Measurements from ENCODE around the gene HIRA. TPM values are rescaled to one million over a fixed set of nuclear protein-coding genes. Genes with fewer than 3 reads are reported as not detected.

The HIRA gene
- total and polyA plus RNA-seq, 2 experiments from 2014 or later, result 9.4 to 58.3 TPM

GRCh38 chr22:19448739-19449421 is 17.3 kb upstream of the HIRA start (continued):
- no peak for TF ChIP-seq ETS1 (IDR thresholded peaks at IDR 0.05)
- no peak for TF ChIP-seq STAT1 (IDR thresholded peaks at IDR 0.05; ENCODE audit: unreplicated experiment)

GRCh38 chr22:19448076-19448607 is 16.6 kb upstream of the HIRA start:
- Mint-ChIP-seq H3K27ac (peak overlapping the region; percentile 85), H3K36me3 (ENCODE audit: low read depth) (peaks cover 56% of the 10 kb centered on the region), H3K4me1 (peaks cover 17% of the 10 kb centered on the region), H3K27me3 (ENCODE audit: insufficient read depth, low read depth, poor library complexity) (peaks cover 10% of the 10 kb centered on the region), H3K9me3 (no peaks in the 10 kb centered on the region; the same call in 2 of the 3 replicates), H3K4me3 (peak overlapping the region; percentile 91)
- Histone ChIP-seq H3F3A (replicated peaks; ENCODE audit: low read depth) (peaks cover 11% of the 10 kb centered on the region; the same call in 1 of the 2 replicates), H3K36me3 (ENCODE audit: insufficient read depth) (peaks cover 7% of the 10 kb centered on the region), H3K27me3 (ENCODE audit: insufficient read depth) (peaks cover 8% of the 10 kb centered on the region), H3K79me2 (replicated peaks; ENCODE audit: insufficient read depth) (peaks cover 28% of the 10 kb centered on the region), H4K20me1 (replicated peaks; ENCODE audit: insufficient read depth) (peaks cover 37% of the 10 kb centered on the region), H3K4me3 (peak overlapping the region; percentile 77), H3K4me2 (peak overlapping the region; percentile 91), H3K27ac (ENCODE audit: low read depth) (peak overlapping the region; percentile 93), H2AFZ (peak overlapping the region; percentile 93), H3K9me2 (ENCODE audit: insufficient read depth) (no peaks in the 10 kb centered on the region), H3K4me1 (ENCODE audit: insufficient read depth) (peaks cover 12% of the 10 kb centered on the region; the same call in 1 of the 2 replicates)
- TF ChIP-seq ETS1 (IDR thresholded peaks at IDR 0.05), result no peak
- TF ChIP-seq ZNF114 (CRISPR knock-in tag; IDR thresholded peaks at IDR 0.05), result no peak
- TF ChIP-seq NANOG (IDR thresholded peaks at IDR 0.05; ENCODE audit: borderline replicate concordance), result no peak
- no peak for TF ChIP-seq ZNF462 (CRISPR knock-in tag; IDR thresholded peaks at IDR 0.05)
- no peak for TF ChIP-seq EZH2 (IDR thresholded peaks at IDR 0.05; ENCODE audit: low read depth, unreplicated experiment)
- TF ChIP-seq POLR2AphosphoS5 (IDR thresholded peaks at IDR 0.05; ENCODE audit: low read depth), result no peak; the same call in 1 of the 2 replicates
- TF ChIP-seq JUNB (IDR thresholded peaks at IDR 0.05; ENCODE audit: unreplicated experiment), result no peak
- TF ChIP-seq EZH2phosphoT487 (IDR thresholded peaks at IDR 0.05; ENCODE audit: unreplicated experiment), result no peak
- TF ChIP-seq CREB1 (CRISPR knock-in tag; IDR thresholded peaks at IDR 0.05; ENCODE audit: low read depth), result no peak
- TF ChIP-seq STAT1 (IDR thresholded peaks at IDR 0.05; ENCODE audit: unreplicated experiment), result no peak
- ATAC-seq (peak; percentile 50), DNase-seq (ENCODE audit: low spot score) (peak; percentile 60)
